Neural crest cell (in vitro differentiated cells): ENCODE results near the gene PRPF19. TPM values are rescaled to one million over a fixed set of nuclear protein-coding genes. Genes with fewer than 3 reads are reported as not detected.

Source experiments
- total RNA-seq: library from RNA; stranded (reverse); gene quantifications from 2 replicates; pipeline ENCODE4 v1.2.1, GENCODE V29; 2021

The PRPF19 gene
- total RNA-seq, 1 donor from 2014 or later = 183 TPM

Other genes with a start within 250 kb of the PRPF19 start
- gene MS4A8, start 207.0 kb downstream of the PRPF19 start, total RNA-seq = not detected in 2 replicates
- not detected in 2 replicates for gene MS4A18, start 181.9 kb downstream of the PRPF19 start, total RNA-seq
- gene MS4A15, start 149.7 kb downstream of the PRPF19 start, total RNA-seq = not detected in 2 replicates
- not detected in 2 replicates for gene MS4A10, start 121.3 kb downstream of the PRPF19 start, total RNA-seq
- 41.6 and 44.3 TPM in 2 replicates for gene CCDC86, start 64.5 kb downstream of the PRPF19 start, total RNA-seq
- gene PTGDR2, start 50.6 kb downstream of the PRPF19 start, total RNA-seq = 0.16 and 0.32 TPM in 2 replicates
- gene ZP1, start 39.0 kb downstream of the PRPF19 start, total RNA-seq = not detected in 2 replicates
- gene TMEM109, start 7.6 kb upstream of the PRPF19 start, total RNA-seq = 64.4 and 65.6 TPM in 2 replicates
- 195 and 216 TPM in 2 replicates for gene TMEM132A, start 17.9 kb upstream of the PRPF19 start, total RNA-seq
- gene SLC15A3, start 45.6 kb upstream of the PRPF19 start, total RNA-seq = 7.4 and 10.4 TPM in 2 replicates
- 0.30 and 0.39 TPM in 2 replicates for gene CD6, start 65.1 kb upstream of the PRPF19 start, total RNA-seq
- not detected in 2 replicates for gene CD5, start 195.9 kb upstream of the PRPF19 start, total RNA-seq